LNCaP clone FGC (cell line): Measurements from ENCODE around the gene IPO9.

Source experiments
- DNase-seq: peaks from one replicate; pipeline ENCODE4 v3.0.0-alpha.2; 2011; ENCODE audit warnings: low read depth
- H3K4me3 ChIP-seq: 2 replicates; pipeline ENCODE4 v1.5.1; 2011; ENCODE audit warnings: mild to moderate bottlenecking, low read depth, low read length, control low read depth
- CTCF ChIP-seq: IDR thresholded peaks from 2 replicates; pipeline ENCODE4 v1.5.1; 2012; ENCODE audit warnings: mild to moderate bottlenecking; ENCODE audit not compliant: control insufficient read depth, insufficient read depth; ENCODE audit errors: extremely low read depth

Gene IPO9

GRCh38 chr1:201925301-201925567 lies 96.3 kb downstream of the IPO9 start:
- DNase-seq: no peak
- TF ChIP-seq CTCF: no peak
- no peak overlapping the region for H3K4me3 ChIP-seq

- no peak for DNase-seq
Observed at GRCh38 chr1:201925981-201926645, 97.2 kb downstream of the IPO9 start.

GRCh38 chr1:201928266-201928665 lies 99.3 kb downstream of the IPO9 start:
- DNase-seq: no peak
- no peak overlapping the region for H3K4me3 ChIP-seq
- no peak for TF ChIP-seq CTCF

More at GRCh38 chr1:201925981-201926645, 97.2 kb downstream of the IPO9 start:
- no peak overlapping the region for H3K4me3 ChIP-seq
- no peak for TF ChIP-seq CTCF

- TF ChIP-seq CTCF: no peak
- no peak overlapping the region for H3K4me3 ChIP-seq
- no peak for DNase-seq
Observed at GRCh38 chr1:201930137-201930536, 101.2 kb downstream of the IPO9 start.

- DNase-seq: no peak
- no peak overlapping the region for H3K4me3 ChIP-seq
- no peak for TF ChIP-seq CTCF
Observed at GRCh38 chr1:201930803-201931202, 101.8 kb downstream of the IPO9 start.
